Lung (tissue), 12 donors: Measurements from ENCODE around the gene CORO2A. TPM values are rescaled to one million over a fixed set of nuclear protein-coding genes. Genes with fewer than 3 reads are reported as not detected.

Experiments used
- ATAC-seq: fragments of 200-7000 bp; cut with Tn5 transposase; one replicate; pipeline ENCODE4 v1.9.1; 2020; ENCODE audit warnings: moderate number of reproducible peaks; ENCODE audit not compliant: insufficient read depth, low FRiP score
- DNase-seq, 3 donors: peaks; one replicate each; pipeline ENCODE4 v3.0.0-alpha.2; 2013 to 2017
- H3K27ac ChIP-seq, 2 donors: one replicate each; pipeline ENCODE4 v1.5.1; 2013; ENCODE audit warnings: mild to moderate bottlenecking in 2 of 2, moderate library complexity in 2 of 2, control low read depth in 1 of 2, inconsistent platforms in 1 of 2, low read depth in 1 of 2, low read length in 1 of 2
- H3K27me3 ChIP-seq, 3 donors: one replicate each; pipeline ENCODE4 v1.5.1; 2013; ENCODE audit warnings: low read length in 2 of 3; ENCODE audit not compliant: control insufficient read depth in 3 of 3, insufficient read depth in 3 of 3
- H3K36me3 ChIP-seq, 4 donors: one replicate each; pipeline ENCODE4 v1.5.1; 2013; ENCODE audit warnings: low read length in 4 of 4, mild to moderate bottlenecking in 1 of 4, moderate library complexity in 1 of 4; ENCODE audit not compliant: control insufficient read depth in 4 of 4, insufficient read depth in 4 of 4
- H3K4me1 ChIP-seq, 5 donors: one replicate each; pipeline ENCODE4 v1.5.1; 2013; ENCODE audit warnings: low read length in 5 of 5, mild to moderate bottlenecking in 2 of 5, moderate library complexity in 1 of 5; ENCODE audit not compliant: control insufficient read depth in 5 of 5, insufficient read depth in 5 of 5
- H3K4me3 ChIP-seq: one replicate; pipeline ENCODE4 v1.5.1; 2013; ENCODE audit warnings: mild to moderate bottlenecking, control low read depth, moderate library complexity
- H3K9ac ChIP-seq, 2 donors: one replicate each; pipeline ENCODE4 v1.5.1; 2013; ENCODE audit warnings: low read length in 2 of 2, control low read depth in 1 of 2; ENCODE audit not compliant: insufficient read depth in 1 of 2
- H3K9me3 ChIP-seq, 4 donors: one replicate each; pipeline ENCODE4 v1.5.1; 2013; ENCODE audit warnings: low read length in 3 of 4, mild to moderate bottlenecking in 1 of 4, moderate library complexity in 1 of 4; ENCODE audit not compliant: control insufficient read depth in 4 of 4, insufficient read depth in 3 of 4
- WGBS, 2 donors: extraction: QIAGEN DNeasy Blood & Tissue Kit; methylation state at CpG; one replicate each; pipeline ENCODE4 v1.1.7; 2013; 5-methylcytosine and 5-hydroxymethylcytosine counted together
- polyA plus RNA-seq, 2 donors: library from polyadenylated mRNA; stranded (reverse); fragments of 200-250 nt; gene quantifications; one replicate each; pipeline ENCODE4 v1.2.1, GENCODE V29; 2013
- total RNA-seq, 2 donors: library from RNA; depleted of rRNA in 1 of 2; stranded (reverse); fragments of >200 nt in 1 of 2; gene quantifications; one replicate each; pipeline ENCODE4 v1.2.1, GENCODE V29; 2014 to 2021
- TF ChIP-seq, protein P1 (sequence below): IDR thresholded peaks from 2 replicates; pipeline ENCODE4 v1.5.1; 2012; ENCODE audit warnings: mild to moderate bottlenecking; ENCODE audit errors: control extremely low read depth, extremely low read depth
- donor health status: control.
- donor health status: control.
- donor health status: Bipolar disorder and iron deficiency.
- donor health status: healthy.
- donor health status: DM: yes; HTN: yes; CAD: no.

Gene CORO2A
- total and polyA plus RNA-seq, 4 donors: 6.8 to 22.3 (median 14.7) TPM

DNA sequence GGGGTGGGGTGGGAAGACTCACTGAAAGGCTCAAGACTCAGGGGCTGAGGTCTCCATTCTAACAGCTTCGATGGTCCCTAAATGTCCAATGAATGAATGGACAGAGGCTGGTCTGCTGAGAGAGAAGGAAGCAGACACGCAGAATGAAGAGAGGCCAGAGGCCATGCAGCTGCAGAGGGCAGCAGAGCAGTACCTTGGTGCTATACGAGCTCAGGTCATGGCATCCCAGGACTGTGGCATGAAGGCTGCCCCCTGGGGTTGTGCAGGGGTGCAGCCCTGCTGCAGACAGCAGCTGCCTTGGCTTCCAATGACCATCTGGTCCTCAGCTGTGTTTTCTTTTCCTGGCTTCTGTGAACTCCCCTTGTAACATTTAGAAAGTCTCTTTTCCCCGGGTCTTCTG is 15.2 kb upstream of the CORO2A start:
- H3K27me3 ChIP-seq: no peaks in the 10 kb centered on the region
- no peaks in the 10 kb centered on the region for H3K9me3 ChIP-seq
- TF ChIP-seq, protein P1, sequence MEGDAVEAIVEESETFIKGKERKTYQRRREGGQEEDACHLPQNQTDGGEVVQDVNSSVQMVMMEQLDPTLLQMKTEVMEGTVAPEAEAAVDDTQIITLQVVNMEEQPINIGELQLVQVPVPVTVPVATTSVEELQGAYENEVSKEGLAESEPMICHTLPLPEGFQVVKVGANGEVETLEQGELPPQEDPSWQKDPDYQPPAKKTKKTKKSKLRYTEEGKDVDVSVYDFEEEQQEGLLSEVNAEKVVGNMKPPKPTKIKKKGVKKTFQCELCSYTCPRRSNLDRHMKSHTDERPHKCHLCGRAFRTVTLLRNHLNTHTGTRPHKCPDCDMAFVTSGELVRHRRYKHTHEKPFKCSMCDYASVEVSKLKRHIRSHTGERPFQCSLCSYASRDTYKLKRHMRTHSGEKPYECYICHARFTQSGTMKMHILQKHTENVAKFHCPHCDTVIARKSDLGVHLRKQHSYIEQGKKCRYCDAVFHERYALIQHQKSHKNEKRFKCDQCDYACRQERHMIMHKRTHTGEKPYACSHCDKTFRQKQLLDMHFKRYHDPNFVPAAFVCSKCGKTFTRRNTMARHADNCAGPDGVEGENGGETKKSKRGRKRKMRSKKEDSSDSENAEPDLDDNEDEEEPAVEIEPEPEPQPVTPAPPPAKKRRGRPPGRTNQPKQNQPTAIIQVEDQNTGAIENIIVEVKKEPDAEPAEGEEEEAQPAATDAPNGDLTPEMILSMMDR: no peak
- ATAC-seq (no peak), DNase-seq (no peak)
- no peaks in the 10 kb centered on the region for H3K4me1 ChIP-seq
- peaks cover 0 to 49% (median 0%) of the 10 kb centered on the region in 4 donors for H3K36me3 ChIP-seq
- H3K27ac ChIP-seq: no peak overlapping the region
- 87 to 98% methylated on average over 4 of the region's 4 CpGs for WGBS, 2 donors
- no peak overlapping the region for H3K4me3 ChIP-seq
- H3K9ac ChIP-seq: no peak overlapping the region

DNA sequence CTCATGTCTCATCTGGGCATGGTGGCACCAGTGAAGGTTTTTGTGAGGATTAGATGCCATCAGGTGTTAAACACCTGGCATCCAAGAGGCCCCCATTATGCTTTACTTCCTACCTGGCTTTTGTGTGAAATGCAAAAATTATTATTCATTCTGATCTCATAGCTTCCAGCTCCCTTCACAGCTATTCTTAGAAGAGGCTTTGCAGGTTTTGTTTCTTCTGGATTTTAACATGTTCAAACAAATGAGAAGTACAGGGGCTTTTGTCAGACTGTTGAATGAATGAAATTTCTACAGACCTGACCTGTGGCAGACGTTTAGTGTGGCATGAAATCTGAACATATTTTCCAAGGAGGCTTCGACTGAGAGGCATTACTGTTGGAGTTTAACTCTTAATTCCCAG is 14.3 kb upstream of the CORO2A start:
- H3K36me3 ChIP-seq: peaks cover 0 to 47% (median 0%) of the 10 kb centered on the region in 4 donors

DNA sequence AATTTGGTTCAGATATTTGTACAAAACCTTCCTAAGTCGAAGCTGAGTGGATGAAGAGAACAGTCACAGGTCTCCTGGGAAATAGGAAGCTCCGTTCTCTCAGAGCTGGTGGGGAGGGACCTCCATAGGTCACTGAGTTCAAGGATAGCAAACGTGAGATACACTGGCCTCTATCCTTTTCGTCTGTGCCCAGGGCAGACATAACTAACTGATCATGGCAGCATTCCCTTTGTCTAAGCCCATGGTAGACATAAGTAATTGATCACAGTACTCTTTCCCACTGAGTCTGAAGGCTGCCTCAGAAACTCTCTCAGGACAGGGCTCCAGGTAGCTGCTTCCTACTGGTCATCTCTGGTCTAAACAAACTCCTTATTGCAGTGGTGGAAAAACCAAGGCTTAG is 12.3 kb upstream of the CORO2A start:
- DNase-seq (no peak), ATAC-seq (no peak)
- Histone ChIP-seq H3K27me3 (no peaks in the 10 kb centered on the region), H3K9me3 (no peaks in the 10 kb centered on the region), H3K36me3 (peaks cover 0 to 43% (median 0%) of the 10 kb centered on the region in 4 donors), H3K4me3 (no peak overlapping the region), H3K4me1 (no peaks in the 10 kb centered on the region), H3K27ac (no peak overlapping the region), H3K9ac (no peak overlapping the region)
- 81 to 83% methylated on average over 4 of the region's 4 CpGs for WGBS, 2 donors
- TF ChIP-seq, protein P1: no peak

More for the DNA sequence above, 14.3 kb upstream of the CORO2A start:
- H3K27me3 ChIP-seq: no peaks in the 10 kb centered on the region
- H3K9me3 ChIP-seq: no peaks in the 10 kb centered on the region
- H3K27ac ChIP-seq: no peak overlapping the region
- H3K4me1 ChIP-seq: no peaks in the 10 kb centered on the region
- no peak overlapping the region for H3K4me3 ChIP-seq
- TF ChIP-seq, protein P1: no peak
- no peak overlapping the region for H3K9ac ChIP-seq
- DNase-seq (peak in 2 of 3 donors; percentile 38 to 53), ATAC-seq (no peak)
- WGBS, 2 donors: 39 to 47% methylated on average over 2 of the region's 2 CpGs

DNA sequence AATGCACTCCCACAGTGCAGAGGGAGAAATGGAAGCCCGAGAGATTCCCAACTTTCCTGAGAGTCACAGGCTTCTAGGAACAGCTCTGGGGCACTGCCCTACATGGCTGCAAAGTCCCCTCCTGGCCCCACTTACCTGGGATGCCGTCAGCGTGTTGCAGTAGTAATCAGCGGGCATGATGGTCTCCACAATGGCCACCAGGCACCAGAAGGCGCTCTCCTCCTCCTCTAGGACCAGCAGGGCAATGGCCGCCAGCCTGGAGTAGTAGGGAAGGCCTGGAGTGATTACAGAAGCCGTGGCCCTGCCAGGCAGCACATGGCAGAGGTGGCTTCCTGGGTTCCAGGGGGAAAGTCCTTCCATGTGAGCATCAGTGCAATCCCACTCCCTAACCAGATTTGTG is 10.7 kb upstream of the CORO2A start:
- no peak overlapping the region for H3K9ac ChIP-seq
- no peak overlapping the region for H3K4me3 ChIP-seq
- peaks cover 0 to 41% (median 0%) of the 10 kb centered on the region in 4 donors for H3K36me3 ChIP-seq
- no peaks in the 10 kb centered on the region for H3K4me1 ChIP-seq
- H3K27ac ChIP-seq: no peak overlapping the region
- no peaks in the 10 kb centered on the region for H3K27me3 ChIP-seq
- TF ChIP-seq, protein P1: no peak
- H3K9me3 ChIP-seq: no peaks in the 10 kb centered on the region
- 81 to 92% methylated on average over 7 of the region's 7 CpGs for WGBS, 2 donors
- DNase-seq (no peak), ATAC-seq (no peak)
